Ecto neural progenitor cell (in vitro differentiated cells): ENCODE data around the gene DBN1.

Experiments
- DNase-seq: peaks from one replicate; pipeline ENCODE4 v3.0.0-alpha.2; 2018; ENCODE audit warnings: low spot score

Gene DBN1

GRCh38 chr5:177472460-177473442, 683 bp downstream of the DBN1 start:
- DNase-seq: peak; percentile 76

DNA sequence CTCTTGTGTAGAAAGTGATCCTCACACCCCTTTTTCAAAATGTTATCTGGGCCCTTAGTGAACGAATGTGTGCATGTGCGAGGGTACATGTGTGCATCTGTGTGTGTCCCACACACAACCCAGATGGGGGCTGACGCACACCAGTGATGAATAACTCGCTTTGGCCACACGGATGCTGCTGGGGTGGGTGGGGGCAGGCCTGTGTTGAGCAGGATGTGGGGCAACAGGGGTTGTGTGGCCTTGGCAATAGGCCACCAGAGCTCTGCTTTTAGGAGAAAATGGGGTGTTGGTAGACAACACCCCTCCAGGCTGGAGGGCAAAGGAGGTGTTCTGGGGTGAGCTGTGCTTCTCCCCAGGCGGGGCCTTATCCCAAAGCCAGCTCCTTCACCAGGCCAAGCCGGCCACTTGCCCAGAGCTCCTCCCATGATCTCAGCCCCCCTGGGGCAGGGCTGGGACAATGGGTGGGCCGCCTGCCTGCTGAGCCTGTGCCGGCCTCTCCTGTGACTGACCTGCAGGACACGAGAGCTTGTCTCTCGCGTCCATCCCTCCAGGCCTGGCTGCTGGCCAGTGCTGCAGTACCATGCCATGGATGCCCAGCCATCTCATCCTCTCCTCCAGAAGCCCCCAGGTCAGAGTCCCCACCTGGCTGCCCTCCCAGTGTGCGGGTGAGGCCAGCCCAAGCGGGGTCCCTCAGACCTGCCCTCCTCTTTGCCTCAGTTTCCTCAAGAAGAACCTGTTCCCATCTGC, 1.7 kb downstream of the DBN1 start:
- DNase-seq: peak; percentile 58

DNA sequence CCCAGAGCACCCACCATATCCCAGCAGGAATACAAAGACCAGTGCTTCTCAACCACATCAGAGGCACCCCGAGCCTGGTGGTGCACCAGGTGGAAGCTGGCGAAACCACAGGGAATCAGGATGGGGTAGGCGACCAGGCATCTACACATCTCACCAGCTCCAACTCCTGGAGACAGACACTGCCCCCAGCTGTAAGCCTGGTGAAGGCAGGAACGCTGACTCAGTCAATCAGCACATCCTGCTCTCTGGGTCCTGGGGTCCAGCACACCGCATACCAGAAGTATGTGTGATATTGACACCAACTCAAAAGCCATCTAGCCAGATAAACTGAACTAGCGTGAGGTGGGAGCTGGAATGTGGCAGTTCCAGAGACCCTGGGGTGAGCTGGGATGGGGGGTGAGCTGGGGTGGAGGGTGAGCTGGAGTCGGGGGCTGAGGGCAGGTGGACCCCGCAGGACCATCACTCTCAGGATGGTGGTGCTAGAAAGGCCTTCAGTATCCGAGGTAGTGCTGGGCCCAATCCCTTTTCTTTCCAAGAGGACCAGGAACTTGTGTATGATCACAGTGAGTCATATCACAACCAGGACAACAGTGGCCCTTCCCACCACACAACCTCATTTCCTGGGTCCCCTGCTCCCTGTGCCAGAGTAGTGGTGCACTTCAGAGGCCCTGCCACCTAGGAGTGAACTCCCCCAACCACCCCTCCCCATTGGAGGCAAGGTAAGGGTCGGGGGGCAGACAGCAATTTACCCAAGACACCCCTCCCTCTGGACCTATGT, 2.5 kb downstream of the DBN1 start:
- no peak for DNase-seq

DNA sequence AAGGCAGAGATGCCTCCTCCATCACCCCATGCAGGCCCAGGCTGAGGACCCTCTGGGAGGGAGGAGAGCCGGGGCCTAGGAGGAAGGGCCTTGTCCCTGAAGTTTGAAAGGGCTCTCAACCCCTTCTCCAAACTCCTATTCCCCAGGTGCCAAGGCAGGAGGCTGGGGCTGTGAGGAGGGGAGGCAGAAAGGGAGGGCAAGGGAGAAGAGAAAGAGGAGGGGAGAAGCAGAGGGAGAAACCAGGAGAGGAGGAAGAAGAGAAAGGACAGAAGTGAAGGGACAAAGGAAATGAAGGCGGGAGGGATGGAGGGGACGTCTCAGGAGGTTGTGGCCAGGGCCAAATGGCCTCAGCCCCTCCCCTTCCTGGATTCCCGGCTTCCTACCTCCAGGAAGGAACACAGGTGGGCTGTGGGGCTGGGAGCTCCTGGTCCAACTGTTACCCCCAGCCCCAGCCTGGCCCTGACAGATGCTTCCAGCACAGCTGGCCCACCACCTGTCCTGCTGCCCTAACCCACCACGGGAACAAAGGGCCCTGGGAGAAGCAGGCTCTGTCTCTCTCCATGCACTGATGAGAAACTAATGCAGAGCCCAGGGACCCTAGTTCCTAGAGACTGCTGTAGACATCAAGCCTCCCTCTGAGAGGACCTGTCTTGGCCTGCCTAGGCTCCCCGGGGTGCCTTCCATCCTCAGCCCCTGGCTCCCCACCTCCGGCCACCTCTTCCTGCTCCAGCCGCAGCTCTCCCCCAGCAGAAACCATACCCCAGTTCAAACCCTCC, 3.5 kb downstream of the DBN1 start:
- DNase-seq: no peak

DNA sequence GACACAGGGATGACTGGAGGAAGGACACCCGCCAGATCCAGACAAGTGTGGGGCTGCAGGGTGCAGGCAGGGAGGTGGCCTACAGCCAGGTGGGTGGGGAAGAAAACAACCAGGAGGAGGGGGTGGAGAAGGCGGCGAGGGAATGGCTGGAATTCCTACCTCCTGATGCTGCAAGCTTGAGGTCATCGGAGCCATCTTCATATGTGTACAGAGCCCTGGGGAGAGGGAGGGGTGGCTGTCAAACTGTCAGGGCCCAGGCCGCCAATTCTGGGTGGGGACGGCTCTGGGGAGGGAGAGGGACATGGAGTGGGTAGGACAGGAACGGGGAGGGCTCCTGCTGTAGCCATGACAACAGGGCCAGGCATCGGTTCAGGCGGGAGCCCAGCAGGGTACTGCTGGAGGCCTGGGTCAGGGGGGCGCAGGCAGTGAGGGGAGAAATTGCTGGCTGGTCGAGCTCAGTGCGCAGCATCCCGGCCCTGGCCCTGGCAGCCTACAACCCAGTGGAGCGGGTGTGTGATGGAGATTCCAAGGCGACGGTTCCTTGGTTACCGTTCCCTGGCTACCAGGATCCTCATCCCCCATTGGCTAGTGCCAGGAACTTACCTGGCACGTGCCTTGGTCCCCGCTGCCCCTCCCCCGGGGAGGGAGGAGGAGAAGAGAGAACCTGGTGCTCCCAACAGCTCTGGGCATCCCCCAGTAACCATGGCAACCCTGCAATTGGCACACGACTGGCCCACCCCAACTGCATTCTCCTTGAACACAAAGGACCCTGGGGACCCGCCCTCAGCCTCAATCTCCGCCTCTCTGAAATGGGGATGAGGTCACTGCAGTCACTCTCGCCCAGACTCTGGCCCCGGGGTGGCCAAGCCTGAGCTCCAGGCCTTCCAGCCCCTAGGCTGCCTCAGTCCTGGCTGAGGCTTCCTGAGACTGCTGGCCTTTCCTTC, 4.5 kb downstream of the DBN1 start:
- peak; percentile 76 for DNase-seq

DNA sequence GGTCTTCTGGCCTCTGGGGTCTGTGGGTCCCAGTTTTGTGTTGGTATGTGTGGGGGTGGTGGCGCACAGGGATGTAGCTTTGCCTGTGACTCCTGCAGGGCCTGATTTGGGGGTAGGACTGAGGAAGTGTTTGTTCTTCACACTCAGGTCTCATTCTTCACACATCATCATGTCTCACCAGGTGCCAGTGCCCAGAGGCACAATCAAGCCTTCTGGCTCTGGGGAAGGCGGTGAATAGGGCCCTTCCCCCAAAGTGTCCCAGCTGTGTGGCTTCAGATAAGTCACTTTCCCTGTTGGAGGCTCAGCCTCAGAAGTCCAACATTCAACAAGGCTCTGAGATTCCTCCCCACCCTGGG, 5.1 kb downstream of the DBN1 start:
- DNase-seq: no peak

- no peak for DNase-seq
Observed at GRCh38 chr5:177467436-177467835, 6.0 kb downstream of the DBN1 start.

DNA sequence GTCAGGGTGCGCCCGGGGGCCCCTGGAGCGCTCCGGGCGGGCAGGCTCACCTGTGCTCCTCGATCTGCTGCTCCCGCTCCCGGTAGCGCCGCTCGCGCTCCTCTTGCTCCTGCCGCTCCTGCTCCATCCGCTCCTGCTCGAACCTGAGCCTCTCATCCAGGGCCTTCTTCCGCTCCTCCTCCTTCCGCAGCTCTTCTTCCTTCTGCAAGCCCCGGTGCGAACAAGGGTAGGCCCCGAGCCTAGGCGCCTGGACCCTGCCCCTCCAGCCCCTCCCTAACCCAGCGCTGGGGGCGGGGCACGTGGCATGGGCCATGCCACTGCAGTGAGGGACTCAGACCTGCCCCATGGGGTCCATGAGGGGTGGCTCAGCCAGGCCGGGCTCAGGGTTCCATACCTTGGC, 6.6 kb downstream of the DBN1 start:
- DNase-seq: no peak

- DNase-seq: no peak
Observed at GRCh38 chr5:177465044-177465443, 8.4 kb downstream of the DBN1 start.

DNA sequence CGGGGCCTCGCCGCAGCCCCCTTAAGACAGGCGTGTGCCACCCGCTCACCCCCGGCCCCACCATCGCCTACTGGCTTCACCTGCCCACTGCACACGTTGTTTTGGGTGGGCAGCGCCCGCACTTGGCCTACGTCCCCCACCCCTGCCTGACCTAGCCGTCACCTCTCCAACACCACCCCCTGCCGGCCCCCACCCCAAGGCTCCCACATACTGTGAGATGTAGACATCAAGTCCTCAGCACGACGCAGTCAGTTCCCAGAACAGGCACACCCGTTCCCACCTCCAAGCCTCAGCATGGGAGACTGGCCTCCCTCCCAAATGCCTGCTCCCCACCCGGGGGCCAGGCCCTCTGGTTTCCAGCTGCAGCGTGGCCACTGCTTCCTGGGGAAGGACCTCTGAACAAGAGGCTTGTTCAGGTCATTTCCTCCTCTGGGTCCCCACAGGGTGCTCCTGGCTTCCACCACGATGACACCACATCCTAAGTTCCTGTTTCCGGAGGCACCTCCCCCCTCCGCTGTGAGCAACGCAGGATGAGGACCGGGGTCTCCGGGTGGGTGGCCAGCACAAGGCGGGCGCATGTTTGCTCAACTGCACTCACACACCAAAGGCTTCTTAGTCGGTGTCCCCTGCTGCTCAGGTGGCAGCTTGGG, 11.3 kb downstream of the DBN1 start:
- no peak for DNase-seq

- DNase-seq: no peak
Observed at GRCh38 chr5:177459819-177460628, 13.4 kb downstream of the DBN1 start.

DNA sequence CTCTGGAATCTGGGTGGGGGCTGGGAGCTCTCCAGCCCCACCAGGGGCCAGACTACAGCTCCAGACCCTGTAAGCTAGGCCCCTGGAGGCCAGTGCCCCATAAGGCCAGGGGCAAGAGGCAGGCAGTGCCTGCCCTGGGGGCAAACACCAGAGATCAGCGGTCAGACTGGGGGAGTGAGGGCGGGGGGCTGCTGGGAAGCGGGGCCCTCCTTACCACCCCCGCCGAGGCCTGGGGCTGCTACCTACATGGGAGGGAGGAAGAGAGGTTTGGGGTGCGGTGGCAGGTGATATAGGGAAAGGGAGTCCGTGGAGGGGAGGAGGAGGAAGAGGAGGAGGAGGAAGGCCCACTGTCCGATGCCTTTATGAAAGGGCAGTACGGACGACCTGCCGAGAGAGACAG, 14.1 kb downstream of the DBN1 start:
- DNase-seq: no peak

DNA sequence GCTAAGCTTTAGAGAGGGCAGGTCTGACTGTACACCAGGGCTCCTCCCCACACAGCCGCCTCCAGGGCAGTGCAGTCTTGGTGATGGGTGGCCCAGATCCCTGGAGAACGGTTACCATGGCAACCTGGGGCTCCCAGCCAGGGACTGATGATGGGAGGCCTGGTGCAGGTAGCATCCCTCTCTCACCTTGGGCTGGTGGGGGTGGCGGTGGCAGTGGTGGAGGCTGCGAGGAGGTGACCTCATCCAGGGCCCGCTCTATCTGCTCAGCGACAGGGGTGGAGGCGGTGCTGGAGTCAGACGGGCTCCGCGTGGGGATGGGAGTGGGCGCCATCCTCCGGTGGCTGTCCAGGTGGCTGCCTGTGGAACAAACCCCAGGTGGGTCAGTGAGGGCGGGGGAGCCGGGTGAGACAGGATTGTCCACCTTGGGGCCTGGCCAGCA, 14.5 kb downstream of the DBN1 start:
- no peak for DNase-seq

GRCh38 chr5:177457852-177458681, 15.4 kb downstream of the DBN1 start:
- DNase-seq: no peak

DNA sequence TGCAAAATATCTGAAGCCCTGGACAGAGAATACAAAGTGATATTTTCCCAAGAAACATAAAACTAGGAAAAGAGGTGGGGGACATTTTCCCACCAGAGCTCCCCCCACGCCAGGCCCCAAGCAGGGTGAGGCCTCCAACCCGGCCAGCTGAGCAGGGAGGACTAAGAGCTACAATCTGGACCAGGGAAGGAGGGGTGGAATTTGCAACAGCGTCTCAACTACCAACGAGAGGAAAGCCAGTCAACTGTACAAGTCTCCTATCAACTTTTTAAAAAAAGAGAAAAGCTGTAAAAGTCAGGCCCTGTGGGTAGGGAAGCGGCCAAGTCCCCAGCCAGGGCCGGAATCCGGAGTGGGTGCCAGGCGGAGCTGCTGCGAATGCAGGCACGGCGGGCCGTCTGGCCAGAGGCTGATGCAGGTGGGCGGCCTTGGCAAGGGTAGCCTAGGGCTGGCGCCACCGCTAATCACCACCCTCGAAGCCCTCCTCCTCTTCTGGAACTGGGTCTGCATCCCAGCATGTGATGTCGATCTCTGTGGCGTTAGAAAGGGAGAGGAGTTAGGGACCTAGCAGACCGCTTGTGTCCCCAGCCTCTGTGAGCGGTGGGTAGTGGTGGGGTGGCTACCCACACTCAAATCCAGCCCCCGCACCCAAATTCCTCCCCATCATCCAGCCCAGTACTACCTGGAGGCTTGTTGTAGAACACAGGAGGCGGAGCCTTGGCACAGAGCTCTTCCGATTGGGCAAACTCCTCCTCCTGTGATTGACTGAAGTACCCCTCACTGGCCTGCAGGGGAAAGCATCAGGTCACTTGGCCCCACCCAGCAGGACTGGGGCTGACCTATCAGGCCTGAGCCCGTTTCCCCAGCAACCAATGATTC, 16.2 kb downstream of the DBN1 start:
- DNase-seq: peak; percentile 96

- DNase-seq: no peak
Observed at GRCh38 chr5:177456591-177456964, 16.9 kb downstream of the DBN1 start.
